HG03280 (cell line): ENCODE measurements around the gene CXCL13.
A peak's percentile ranks its signal among the peaks of the same experiment; 100 is the strongest.
"Not testable (repeated sequence)": the region's sequence is repeated elsewhere in the genome, so short reads cannot be mapped to it uniquely, and the experiment has no call there.

Source experiments
- ATAC-seq: cut with Tn5 transposase; IDR thresholded peaks from one replicate; pipeline ENCODE4 v1.9.1; 2021; ENCODE audit warnings: mild to moderate bottlenecking, moderate library complexity; ENCODE audit not compliant: unreplicated experiment

The CXCL13 gene, protein sequence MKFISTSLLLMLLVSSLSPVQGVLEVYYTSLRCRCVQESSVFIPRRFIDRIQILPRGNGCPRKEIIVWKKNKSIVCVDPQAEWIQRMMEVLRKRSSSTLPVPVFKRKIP

DNA sequence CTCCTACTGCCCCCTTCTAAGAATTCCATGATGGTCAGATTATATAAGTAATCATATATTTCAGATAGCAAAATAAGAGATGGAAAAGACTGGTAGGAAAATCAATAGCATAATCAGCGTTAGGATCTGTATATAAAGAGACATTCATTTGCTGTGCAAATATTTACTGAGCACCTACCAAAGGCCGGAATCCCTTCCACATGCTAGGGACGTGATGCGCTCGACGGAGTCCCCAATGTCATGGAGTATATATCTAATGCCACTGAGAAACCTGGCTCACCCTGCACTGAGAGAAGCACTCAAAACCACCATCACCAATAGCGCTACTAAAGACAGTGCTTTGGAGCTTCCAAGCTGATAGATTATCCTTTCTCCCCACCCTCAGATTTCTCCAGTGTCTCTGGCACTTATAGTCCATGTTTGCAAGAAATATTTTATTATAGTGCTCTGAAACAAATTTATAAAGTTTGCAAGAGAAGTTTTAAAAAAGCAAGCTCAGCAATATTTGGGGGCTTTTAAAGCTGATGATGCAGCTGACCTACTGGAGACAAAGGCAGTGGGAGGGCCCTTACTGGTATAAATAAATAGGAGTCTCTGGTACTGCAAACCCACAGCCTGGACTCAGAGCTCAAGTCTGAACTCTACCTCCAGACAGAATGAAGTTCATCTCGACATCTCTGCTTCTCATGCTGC is at the start of gene CXCL13:
Gene CXCL13, plus strand, starts transcription at position 611 of the 693 bp plus-strand sequence. Its CDS starts 46 bp downstream, at position 657.
- ATAC-seq = no peak

DNA sequence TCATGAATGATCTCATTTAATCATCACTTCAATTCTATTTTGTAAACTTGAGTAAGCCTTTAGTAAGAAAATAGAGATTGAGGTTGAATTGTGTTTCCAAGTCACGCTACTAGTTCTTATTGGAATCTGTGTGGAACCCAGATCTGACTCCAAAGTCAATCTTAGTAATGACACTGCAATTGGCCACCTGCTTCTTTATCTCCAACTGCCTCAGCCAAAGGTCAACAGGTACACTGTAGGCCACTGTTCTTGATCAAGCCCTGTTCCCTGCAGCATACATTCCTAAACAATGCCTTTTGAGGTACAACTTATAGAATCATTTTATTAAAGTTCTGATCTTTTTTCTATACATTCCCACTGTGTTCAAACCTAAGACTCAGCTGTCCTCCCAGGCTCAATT is 45.5 kb upstream of the CXCL13 start:
- ATAC-seq = no peak

DNA sequence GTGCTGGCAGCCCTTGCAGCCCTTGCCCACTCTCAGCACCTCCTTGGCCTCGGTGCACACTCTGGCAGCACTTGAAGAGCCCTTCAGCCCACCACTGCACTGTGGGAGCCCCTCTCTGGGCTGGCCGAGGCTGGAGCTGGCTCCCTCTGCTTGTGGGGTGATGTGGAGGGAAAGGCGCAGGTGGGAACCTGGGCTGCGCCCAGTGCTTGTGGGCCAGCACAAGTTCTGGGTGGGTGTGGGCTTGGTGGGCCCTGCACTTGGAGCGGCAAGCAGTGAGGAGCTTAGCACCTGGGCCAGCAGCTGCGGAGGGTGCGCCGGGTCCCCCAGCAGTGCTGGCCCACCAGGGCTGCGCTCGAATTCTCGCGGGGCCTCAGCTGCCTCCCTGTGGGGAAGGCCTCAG is 43.9 kb upstream of the CXCL13 start:
- ATAC-seq = not testable (repeated sequence)

DNA sequence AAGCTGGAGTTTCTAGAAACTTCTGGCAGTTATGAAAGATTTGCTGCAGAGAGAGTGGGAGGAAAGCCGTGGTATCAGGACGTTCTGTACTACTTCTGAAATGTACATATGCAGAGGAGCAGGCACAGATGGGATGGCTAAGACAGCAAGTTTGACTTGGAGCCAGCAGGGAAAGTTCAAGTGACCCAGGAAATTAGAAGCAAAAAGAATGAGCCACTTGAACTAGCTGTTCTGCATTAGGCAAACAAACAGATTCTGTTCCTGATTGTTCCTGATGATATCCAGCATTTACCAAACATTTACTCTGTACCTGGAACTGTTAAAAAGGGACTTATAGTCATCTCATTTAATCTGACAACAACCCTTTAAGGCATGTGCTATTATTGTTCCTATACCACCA is 41.4 kb upstream of the CXCL13 start:
- ATAC-seq = no peak

DNA sequence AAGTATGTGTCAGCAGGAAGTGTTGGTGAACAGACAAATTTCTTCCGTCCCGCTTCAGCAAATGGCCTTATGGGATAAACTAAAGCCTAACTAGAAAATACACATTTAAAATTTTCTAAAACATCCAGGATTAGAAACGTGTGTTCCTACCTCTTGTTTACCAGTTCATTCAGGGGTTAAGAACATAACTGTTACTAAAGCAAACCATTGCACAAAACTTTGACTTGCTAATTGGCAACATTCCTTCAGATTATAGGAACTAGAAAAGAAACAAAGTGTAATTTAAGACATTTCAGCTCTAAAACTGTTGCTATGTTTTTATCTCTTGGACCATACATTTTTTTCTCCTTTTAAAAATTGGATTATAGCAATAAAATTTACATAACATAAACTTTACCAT is 39.5 kb upstream of the CXCL13 start:
- no peak for ATAC-seq

DNA sequence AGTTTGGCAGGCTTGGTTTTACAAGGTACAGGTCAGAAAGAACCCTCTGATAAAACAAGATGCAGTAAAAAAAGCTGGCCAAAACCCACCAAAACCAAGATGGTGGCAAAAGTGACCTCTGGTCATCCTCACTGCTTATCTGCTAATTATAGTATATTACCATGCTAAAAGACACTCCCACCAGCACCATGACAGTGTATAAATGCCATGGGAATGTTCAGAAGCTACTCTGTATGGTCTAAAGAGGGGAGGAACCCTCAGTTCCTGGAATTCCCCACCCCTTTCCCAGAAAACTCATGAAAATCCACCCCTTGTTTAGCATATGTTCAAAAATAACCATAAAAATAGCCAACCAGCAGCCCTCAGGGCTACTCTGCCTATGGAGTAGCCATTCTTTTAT is 38.1 kb upstream of the CXCL13 start:
- ATAC-seq = no peak

DNA sequence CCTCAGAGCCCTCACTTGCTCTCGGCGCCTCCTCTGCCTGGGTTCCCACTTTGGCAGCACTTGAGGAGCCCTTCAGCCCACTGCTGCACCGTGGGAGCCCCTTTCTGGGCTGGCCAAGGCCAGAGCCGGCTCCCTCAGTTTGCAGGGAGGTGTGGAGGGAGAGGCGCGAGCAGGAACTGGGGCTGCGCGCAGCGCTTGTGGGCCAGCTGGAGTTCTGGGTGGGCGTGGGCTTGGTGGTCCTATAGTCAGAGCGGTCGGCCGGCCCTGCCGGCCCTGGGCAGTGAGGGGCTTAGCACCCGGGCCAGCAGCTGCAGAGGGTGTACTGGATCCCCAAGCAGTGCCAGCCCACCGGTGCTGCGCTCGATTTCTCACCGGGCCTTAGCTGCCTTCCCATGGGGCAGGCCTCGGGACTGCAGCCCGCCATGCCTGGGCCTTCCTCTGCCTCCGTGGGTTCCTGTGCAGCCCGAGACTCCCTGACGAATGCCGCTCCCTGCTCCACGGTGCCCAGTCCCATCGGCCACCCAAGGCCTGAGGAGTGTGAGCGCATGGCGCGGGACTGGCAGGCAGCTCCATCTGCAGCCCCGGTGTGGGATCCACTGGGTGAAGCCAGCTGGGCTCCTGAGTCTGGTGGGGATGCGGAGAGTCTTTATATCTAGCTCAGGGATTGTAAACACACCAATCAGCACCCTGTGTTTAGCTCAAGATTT is 35.0 kb upstream of the CXCL13 start:
- not testable (repeated sequence) for ATAC-seq

DNA sequence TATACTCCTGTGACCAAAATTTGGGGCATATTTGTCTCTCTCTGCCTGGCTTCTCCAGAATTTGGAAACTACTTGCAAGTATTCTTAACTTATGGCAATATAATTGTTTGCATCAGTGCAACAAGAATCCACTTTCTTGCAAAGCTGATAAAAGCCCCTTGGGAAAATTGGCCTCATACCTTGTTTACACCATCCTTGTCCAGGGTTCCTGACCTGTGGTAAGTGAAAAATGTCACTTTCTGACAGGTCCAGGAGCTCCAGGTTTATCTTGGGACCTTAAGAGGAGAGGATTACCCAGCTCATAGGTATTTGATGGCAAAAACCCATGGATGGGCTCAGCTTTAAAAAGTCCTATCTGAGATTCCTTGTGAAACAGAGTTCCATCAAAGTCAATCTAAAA is 29.3 kb upstream of the CXCL13 start:
- no peak for ATAC-seq

DNA sequence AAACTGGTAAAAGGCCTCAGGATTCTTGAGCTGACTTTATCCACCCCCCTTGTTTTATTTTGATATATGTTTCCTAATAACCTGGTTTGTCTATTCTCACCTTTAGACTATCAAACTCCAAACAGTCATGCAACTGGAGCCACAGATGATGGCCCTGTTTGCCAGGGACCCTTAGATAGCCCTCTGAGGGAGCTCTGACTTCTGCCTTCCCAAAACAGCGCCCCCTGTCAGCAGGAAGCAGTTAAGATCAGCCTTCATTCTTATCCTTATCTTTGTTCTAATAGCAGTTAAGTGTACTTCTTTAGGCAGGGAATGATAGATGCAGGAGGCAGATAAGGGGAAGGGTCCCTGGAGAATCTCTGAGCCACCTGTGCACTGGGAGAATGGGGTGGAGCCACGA is 27.5 kb upstream of the CXCL13 start:
- ATAC-seq = no peak

DNA sequence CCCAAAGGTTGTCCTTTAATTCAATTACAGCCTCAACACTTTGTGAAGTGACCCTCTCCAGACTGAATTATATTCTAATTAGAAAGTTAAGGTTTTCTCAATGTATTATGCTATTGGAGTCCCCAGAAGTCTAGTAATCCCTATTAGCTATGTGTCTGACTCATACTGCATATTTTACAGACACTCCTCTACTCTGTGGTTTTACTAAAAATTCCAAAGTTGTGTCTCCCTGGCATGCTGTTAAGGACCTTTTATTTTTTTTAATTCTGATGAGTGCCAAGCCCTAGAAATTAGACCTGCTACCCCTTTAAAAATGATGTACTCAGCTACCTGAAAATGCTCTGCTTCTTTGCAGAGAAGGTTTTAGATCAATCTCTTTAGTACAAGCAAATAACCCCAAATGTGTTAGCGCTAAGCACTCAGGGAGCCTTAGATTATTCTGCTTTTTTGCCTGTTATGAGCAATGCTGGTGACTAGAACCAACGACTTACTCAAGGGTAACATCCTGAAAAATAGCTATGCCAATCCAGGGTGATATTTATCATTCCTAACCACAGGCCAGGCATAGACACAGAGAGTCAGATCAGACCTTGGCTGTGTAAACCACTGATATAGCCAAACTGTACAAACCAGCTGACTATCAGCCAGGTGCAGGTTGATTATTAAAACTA is 26.1 kb upstream of the CXCL13 start:
- ATAC-seq = no peak

DNA sequence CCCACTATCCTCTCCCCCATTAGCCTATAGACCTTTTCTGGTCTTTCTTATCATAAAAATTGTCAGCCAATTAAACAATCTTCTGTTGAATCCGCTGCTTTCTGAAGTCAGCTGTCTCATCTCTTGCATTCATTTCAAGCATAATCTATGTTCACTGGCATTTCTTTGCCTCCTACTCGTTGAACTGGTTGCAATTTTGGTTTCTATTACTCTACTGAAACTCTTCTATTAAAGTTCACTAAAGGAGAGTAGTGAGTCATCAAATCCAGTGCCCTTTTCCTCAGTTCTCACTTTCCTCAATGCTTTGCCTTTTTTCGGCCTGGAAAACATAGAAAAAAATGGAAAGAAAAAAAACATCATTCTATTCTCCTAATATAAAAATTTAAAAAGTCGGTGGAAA is 23.9 kb upstream of the CXCL13 start:
- peak; percentile 68 for ATAC-seq

DNA sequence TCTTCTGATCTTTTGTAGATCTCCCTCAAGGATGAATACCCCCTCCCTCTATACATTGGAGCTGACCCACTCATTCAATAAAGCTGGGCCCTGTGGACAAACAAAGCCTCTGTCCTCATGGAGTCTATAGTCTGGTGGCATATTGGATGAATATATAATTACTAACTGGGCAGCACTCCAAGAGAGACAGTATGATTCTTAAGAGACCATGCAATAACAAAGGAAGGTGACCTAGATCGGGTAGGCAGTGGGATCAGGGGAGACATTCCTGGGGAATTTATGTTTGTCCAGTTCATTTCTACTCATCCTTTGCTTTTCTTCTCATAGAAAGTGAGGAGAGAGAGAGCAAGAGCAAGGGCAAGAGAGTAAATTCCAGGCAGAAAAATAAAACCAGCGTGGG is 23.5 kb upstream of the CXCL13 start:
- ATAC-seq = no peak

DNA sequence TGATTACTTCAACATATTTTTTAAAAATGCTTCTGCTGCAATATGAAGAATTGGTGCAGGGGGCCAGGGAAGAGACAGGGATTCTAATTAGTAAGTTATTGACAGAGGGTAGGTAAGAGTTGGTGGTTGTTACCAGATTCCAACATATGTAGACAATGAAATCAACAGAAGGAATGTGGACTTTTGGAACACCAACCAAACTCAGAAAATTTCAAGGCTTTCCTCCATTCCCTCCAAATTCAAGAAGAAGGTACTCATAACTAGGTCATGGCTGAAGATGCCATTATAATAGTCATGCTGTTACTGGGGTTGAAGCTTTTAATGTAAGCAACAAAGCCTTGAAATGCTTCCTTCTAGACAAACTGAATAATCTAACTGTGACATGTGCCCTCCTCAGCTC is 22.9 kb upstream of the CXCL13 start:
- no peak for ATAC-seq

DNA sequence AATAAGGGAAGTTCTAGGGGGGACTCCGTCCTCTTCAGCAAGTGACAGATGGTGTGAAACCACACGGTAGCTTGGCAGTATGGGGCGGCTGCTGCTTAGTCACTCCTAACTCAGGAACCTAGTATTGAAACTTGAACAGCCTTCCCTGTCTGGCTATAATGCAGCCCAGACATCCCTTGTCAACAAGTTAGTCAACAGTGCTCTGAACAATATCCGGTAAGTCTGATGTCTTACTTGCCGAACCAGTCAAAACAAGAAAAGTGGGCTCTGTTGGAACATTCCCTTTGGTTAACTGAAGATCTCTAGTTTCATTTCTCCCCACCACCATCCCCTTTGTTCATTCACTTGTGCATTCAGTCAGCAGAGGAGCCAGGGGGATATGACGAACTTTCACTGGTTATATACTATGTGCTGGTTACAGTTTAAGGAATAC is 18.7 kb upstream of the CXCL13 start:
- peak; percentile 94 for ATAC-seq

DNA sequence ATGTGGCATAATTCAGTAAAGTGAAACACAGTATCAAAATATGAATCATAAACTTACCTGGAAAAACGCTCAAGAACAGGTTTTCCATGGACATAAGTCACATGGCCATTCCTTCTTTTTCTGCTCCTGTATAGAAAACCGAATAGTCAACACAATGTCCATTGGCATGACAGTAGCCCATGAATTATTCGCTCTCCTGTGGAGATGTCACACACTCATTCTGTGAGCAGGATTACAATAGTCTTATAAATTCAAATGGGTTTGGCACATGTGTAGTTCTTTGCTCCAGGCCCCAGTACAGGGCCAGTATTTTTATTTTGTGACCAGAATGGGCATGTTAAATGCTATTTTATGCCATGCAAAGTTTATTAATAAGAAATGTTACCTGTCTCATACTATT is 15.1 kb upstream of the CXCL13 start:
- no peak for ATAC-seq

DNA sequence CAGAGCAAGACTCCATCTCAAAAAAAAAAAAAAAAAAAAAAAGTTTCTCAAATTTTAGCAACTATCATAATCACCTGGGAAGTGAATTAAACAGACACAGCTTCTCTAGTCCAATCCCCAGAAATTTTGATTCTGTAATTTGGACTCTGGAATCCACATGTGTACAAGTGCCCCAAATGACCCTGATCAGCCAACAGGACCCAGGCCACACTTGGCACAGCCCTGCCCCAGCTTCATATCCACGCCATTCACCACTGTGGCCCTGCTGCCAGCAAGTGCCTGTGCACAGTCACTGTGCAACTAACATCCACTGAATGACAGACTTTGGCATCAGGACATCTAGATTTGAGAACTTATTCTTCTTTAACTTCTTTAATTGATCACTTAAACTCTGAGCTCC is 14.1 kb upstream of the CXCL13 start:
- no peak for ATAC-seq

DNA sequence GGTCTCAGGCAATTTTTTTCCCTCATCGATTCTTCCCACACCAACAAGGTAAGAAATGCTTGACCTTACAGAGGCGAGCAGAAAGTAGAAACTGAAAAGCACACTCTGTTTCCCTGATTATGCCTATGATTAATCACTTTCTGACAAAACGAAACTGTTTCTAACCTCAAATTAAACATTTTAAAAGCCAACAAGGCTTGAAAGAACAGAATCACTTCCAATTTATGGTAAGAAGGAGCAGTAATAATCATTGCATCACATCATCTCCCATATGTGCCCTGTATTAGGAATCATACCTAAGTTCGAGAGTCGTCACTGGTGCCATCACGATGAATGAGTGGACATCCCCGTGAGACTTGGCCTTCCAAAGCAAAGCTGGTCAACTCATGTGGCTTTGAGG is 12.5 kb upstream of the CXCL13 start:
- ATAC-seq = no peak

DNA sequence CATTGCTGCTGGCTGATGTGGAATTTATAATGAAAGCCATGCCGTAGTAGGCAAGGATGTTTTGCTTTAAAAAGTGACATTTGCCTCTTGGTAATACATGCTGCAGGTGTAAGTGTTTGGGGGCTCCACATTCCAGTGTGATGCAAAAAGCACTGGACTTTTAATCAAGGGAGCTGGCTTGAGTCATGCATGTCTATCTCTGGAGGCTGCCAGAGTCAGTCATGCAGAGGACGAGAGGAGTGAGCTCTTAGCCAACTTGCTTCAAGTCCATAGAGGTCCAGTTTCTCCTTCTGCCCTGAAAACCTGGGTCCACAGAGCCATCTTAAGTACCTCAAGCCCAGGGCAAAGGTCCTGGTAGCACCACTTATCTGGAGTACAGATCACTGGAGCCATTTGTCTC is 11.6 kb upstream of the CXCL13 start:
- no peak for ATAC-seq

DNA sequence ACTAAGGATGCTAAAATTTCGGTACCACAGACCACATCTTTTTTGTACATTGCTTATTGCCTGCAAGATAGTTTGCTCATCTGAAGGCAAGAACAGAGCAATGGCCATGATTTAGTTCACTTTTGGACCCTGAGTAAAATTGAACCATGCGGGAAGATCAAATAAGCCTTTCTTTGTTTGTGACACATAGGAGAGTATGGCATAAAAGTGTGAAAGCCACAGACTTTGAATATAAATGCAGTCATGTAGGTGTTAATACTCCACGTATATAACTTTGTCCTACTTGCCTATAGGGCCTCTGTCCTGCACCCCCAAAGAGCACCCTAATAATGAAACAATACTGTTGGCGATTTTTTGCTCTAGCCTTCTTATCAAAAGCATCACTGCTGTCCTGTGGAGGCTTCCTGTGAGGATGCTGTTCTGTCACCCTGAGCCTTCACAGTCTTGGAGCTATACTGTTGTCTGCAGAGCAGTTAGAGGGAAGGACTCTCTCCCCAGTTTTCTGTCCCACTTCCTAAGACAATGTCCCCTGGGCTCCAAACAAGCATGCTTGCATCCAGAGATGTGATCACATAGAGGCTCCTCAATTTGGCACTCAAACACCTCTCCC is 10.2 kb upstream of the CXCL13 start:
- no peak for ATAC-seq

DNA sequence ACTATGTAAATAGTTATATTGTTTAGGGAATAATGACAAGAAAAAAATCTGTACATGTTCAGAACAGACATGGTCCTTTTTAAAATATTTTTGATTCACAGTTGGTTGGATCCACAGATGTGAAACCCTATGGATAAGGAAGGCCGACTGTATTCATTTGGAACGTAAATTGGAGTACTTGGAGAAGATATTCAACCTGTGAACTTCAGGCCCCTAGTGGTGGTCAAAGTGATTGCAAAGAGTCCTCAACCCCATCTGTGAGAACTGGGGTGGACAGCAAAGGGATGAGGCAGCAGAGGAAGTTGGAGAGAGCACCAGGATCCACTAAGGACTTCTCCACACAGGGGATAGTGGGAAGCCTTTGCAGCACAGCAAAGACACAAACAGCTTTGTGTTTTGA is 6.2 kb upstream of the CXCL13 start:
- peak; percentile 50 for ATAC-seq
